NB4 (cell line): ENCODE results near the gene UMPS.

ENCODE experiments used
- DNase-seq: peaks from one replicate; pipeline ENCODE4 v3.0.0; 2010; ENCODE audit warnings: low read depth
- H3K4me3 ChIP-seq: one replicate; pipeline ENCODE4 v1.5.1; 2011; ENCODE audit warnings: mild to moderate bottlenecking, low read depth, low read length, moderate library complexity
- MYC ChIP-seq: IDR thresholded peaks from 2 replicates; pipeline ENCODE4 v1.6.1; 2011; ENCODE audit warnings: low read depth, low read length
- POLR2A ChIP-seq: IDR thresholded peaks from 2 replicates; pipeline ENCODE4 v1.6.1; 2011; ENCODE audit warnings: mild to moderate bottlenecking; ENCODE audit not compliant: insufficient read length; ENCODE audit errors: extremely low read depth
- TF ChIP-seq, protein P1 (sequence below): IDR thresholded peaks from 2 replicates; pipeline ENCODE4 v1.6.1; 2011; ENCODE audit warnings: low read depth, low read length
- TF ChIP-seq, protein P2 (sequence below): IDR thresholded peaks from one replicate; pipeline ENCODE4 v1.5.1; 2012; ENCODE audit warnings: low read depth, low read length

The UMPS gene

DNA sequence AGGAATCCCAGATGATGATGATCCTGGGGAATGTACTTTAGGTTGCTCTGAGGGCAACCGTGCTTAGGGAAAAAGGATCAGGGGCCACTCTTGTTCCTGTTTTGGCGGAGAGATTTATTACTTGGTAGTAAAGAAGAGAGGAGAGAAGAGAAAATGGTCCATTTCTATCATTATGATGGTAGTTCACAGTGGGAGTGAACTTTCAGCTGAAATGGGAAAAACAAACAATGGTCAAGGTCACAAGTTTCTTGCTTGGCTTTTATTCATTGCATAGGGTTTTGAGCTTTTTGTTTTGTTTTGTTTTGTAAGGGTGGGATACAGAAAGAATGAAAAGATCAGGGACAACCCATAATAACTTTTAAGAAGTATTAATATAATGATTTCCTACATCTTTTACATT is 7.7 kb upstream of the UMPS start:
- H3K4me3 ChIP-seq = no peak overlapping the region
- TF ChIP-seq POLR2A = no peak
- TF ChIP-seq, protein P1, sequence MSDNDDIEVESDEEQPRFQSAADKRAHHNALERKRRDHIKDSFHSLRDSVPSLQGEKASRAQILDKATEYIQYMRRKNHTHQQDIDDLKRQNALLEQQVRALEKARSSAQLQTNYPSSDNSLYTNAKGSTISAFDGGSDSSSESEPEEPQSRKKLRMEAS = no peak
- TF ChIP-seq, protein P2, sequence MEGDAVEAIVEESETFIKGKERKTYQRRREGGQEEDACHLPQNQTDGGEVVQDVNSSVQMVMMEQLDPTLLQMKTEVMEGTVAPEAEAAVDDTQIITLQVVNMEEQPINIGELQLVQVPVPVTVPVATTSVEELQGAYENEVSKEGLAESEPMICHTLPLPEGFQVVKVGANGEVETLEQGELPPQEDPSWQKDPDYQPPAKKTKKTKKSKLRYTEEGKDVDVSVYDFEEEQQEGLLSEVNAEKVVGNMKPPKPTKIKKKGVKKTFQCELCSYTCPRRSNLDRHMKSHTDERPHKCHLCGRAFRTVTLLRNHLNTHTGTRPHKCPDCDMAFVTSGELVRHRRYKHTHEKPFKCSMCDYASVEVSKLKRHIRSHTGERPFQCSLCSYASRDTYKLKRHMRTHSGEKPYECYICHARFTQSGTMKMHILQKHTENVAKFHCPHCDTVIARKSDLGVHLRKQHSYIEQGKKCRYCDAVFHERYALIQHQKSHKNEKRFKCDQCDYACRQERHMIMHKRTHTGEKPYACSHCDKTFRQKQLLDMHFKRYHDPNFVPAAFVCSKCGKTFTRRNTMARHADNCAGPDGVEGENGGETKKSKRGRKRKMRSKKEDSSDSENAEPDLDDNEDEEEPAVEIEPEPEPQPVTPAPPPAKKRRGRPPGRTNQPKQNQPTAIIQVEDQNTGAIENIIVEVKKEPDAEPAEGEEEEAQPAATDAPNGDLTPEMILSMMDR = no peak
- TF ChIP-seq MYC = no peak
- DNase-seq = no peak

DNA sequence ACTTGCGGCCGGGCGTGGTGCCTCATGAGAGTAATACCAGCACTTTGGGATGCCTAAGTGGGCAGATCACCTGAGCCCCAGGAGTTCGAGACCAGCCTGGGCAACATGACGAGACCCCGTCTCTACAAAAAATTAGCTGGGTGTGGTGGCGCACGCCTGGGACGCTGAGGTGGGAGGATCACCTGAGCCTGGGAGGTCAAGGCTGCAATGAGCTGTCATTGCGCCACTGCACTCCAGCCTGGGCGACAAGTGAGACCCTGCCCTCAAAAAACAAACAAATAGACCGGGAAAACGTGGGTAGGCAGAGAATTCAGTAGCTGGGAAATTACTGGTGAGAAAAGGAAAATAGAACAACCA is 667 bp downstream of the UMPS start:
- TF ChIP-seq POLR2A = no peak
- TF ChIP-seq, protein P2 = no peak
- TF ChIP-seq MYC = no peak
- TF ChIP-seq, protein P1 = no peak
- peak; percentile 22 for DNase-seq
- H3K4me3 ChIP-seq = peak overlapping the region; percentile 100

DNA sequence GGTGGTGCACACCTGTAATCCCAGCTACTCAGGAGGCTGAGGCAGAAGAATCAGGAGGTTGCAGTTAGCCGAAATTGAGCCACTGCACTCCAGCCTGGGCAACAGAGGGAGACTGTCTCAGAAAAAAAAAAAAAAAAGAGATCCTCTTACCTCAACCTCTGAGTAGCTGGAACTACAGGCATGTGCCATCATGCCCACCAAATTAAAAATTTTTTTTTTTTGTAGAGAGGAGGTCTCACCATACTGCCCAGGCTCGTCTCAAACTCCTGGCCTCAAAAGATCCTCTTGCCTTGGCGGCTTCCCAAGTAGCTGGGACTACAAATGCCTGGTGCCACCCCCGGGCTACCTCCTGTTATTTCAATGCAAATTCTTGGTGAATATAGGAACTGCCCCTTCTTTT is 1.5 kb downstream of the UMPS start:
- DNase-seq = no peak
- H3K4me3 ChIP-seq = peak overlapping the region; percentile 100
- TF ChIP-seq MYC (no peak), POLR2A (no peak)
- TF ChIP-seq, protein P1 = no peak
- TF ChIP-seq, protein P2 = no peak

DNA sequence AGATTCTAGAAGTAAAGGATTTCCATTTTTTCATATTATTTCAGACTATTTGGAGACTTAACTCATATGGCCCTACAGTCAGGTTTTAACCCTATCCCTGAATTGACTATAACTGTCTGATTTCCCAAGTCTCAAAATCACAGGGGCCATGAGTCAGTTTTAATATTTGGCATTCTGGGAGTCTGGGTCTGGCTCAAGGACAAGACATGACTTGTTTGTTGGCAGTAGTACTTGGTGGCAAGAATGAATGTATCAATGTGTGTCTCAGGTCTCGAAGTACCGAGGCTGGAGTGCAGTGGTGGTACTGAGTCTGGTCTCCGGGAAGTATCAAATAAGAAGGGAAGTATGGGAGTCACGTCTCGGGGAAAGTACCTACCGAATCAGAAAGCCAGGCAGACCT is 10.8 kb downstream of the UMPS start:
- no peak for DNase-seq
- no peak overlapping the region for H3K4me3 ChIP-seq

DNA sequence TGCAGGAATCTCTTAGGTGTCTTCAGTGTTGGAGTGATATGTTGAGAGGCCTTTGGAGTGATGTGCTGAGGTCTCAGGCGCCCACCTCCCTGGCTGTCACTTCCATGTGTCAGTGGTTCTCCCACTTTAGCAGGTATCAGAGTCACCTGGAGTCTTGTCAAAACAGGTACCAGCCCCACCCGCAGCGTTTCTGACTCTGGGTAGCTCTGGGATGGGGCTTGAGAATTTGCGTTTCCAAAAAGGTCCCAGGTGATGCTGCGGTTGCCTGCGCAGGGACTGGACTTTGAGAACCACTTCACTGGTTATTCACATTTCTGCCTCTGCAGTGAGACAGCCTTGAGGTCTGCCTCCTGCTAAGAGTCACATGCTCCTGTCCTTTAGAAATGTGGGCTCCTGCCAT is 15.5 kb downstream of the UMPS start:
- H3K4me3 ChIP-seq = no peak overlapping the region
- TF ChIP-seq POLR2A (no peak), MYC (no peak)
- TF ChIP-seq, protein P2 = no peak
- TF ChIP-seq, protein P1 = no peak
- no peak for DNase-seq

More for the DNA sequence above, 10.8 kb downstream of the UMPS start:
- TF ChIP-seq, protein P2 = no peak
- no peak for TF ChIP-seq POLR2A

DNA sequence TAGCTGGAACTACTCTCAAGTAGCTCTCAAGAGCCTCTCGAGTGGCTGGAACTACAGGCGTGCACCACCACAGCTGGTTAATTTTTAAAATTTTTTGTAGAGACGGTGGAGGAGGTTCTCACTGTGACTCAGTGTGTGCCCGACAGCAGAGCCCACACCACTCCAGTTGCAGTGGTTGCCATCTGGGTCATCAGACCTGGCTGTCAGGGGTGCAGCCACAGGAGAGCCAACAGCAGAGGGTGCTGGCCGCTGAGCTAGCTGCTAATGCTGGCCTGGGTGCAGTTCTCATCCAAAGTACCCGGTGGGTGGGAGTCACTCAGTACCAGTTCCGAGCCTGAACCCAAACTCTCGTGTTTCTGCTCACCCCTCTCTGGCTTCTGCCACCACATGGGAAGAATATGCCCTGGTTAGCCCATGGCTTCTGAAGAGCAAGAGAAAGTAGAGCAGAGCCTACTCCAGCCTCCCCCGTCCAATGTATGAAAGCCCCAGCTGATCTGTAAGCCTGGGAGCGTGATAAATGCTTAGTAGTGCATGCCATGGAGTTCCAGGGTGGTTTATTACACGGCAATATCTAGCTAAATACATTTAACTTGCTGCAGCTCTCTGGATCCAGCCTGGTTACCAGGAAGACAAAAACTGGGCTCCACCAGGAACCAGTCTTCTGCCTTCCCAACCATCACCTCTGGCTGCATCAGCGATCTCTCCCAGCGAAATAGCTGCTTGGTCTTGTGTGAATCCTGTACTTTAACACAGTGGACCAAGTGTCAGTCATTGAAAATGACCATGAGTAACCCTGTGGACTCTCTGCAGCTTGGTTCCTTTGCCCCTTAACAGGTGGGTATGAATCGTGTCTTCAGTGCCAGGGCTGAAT is 17.1 kb downstream of the UMPS start:
- TF ChIP-seq, protein P1 = no peak
- TF ChIP-seq MYC (no peak), POLR2A (no peak)
- TF ChIP-seq, protein P2 = no peak
- no peak overlapping the region for H3K4me3 ChIP-seq
- no peak for DNase-seq
